Stimulated activated naive CD8-positive, alpha-beta T cell treated with anti-CD3 and anti-CD28 coated beads, Interleukin-15, Interleukin-2, amounts not matched to agents 100 ng/mL and 50 ng/mL, for 24 hours (primary cell): ENCODE results near the gene CNTNAP2.

Experiments
- H3K27ac Mint-ChIP-seq: one replicate; pipeline ENCODE4 v1.8.0; 2021; ENCODE audit warnings: mild to moderate bottlenecking, mixed read lengths
- H3K27me3 Mint-ChIP-seq: one replicate; pipeline ENCODE4 v1.8.0; 2021; ENCODE audit warnings: mixed read lengths
- H3K36me3 Mint-ChIP-seq: one replicate; pipeline ENCODE4 v1.8.0; 2021; ENCODE audit warnings: low read depth, mixed read lengths
- H3K4me1 Mint-ChIP-seq: one replicate; pipeline ENCODE4 v1.8.0; 2021; ENCODE audit warnings: low read depth, mixed read lengths
- H3K4me3 Mint-ChIP-seq: one replicate; pipeline ENCODE4 v1.8.0; 2021; ENCODE audit warnings: mild to moderate bottlenecking, mixed read lengths
- H3K9me3 Mint-ChIP-seq: one replicate; pipeline ENCODE4 v1.8.0; 2021; ENCODE audit warnings: mixed read lengths

CNTNAP2 gene

GRCh38 chr7:147547252-147547897 is 1430.8 kb downstream of the CNTNAP2 start:
- H3K27me3 Mint-ChIP-seq, result no peaks in the 10 kb centered on the region
- no peaks in the 10 kb centered on the region for H3K36me3 Mint-ChIP-seq
- peaks cover 23% of the 10 kb centered on the region for H3K9me3 Mint-ChIP-seq
- H3K27ac Mint-ChIP-seq, result no peak overlapping the region
- no peaks in the 10 kb centered on the region for H3K4me1 Mint-ChIP-seq
- H3K4me3 Mint-ChIP-seq, result no peak overlapping the region

GRCh38 chr7:147556317-147556716 is 1439.7 kb downstream of the CNTNAP2 start:
- Mint-ChIP-seq H3K27ac (no peak overlapping the region), H3K9me3 (peaks cover 13% of the 10 kb centered on the region), H3K36me3 (no peaks in the 10 kb centered on the region), H3K27me3 (no peaks in the 10 kb centered on the region), H3K4me3 (no peak overlapping the region), H3K4me1 (no peaks in the 10 kb centered on the region)

DNA sequence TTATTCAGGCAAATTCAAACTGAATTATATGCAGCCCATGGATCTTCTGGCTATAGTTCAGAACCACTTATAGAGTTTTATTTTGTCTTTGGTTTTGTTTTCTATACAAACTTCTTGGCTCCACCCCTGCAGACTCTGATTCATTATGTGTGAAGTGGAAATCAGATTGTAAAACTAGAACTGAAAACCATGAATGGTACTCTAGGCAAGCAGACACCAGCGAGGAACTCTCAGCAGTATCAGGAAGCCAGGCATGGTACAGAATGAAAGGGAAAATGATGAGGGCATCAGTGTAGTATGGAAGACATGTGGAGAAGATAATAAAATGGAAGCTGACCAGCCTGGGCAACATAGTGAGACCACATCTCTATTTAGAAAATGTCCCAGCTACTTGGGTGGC is 1447.1 kb downstream of the CNTNAP2 start:
- no peaks in the 10 kb centered on the region for H3K36me3 Mint-ChIP-seq
- H3K27me3 Mint-ChIP-seq, result no peaks in the 10 kb centered on the region
- H3K27ac Mint-ChIP-seq, result no peak overlapping the region
- no peaks in the 10 kb centered on the region for H3K4me1 Mint-ChIP-seq
- H3K9me3 Mint-ChIP-seq, result peaks cover 28% of the 10 kb centered on the region
- no peak overlapping the region for H3K4me3 Mint-ChIP-seq

GRCh38 chr7:147564786-147565476 is 1448.3 kb downstream of the CNTNAP2 start:
- H3K9me3 Mint-ChIP-seq, result peaks cover 24% of the 10 kb centered on the region
- H3K4me1 Mint-ChIP-seq, result no peaks in the 10 kb centered on the region
- H3K4me3 Mint-ChIP-seq, result no peak overlapping the region
- no peaks in the 10 kb centered on the region for H3K36me3 Mint-ChIP-seq
- H3K27ac Mint-ChIP-seq, result no peak overlapping the region
- no peaks in the 10 kb centered on the region for H3K27me3 Mint-ChIP-seq

GRCh38 chr7:147567043-147567442 is 1450.4 kb downstream of the CNTNAP2 start:
- Mint-ChIP-seq H3K4me3 (no peak overlapping the region), H3K4me1 (no peaks in the 10 kb centered on the region), H3K36me3 (no peaks in the 10 kb centered on the region), H3K27ac (no peak overlapping the region), H3K27me3 (no peaks in the 10 kb centered on the region), H3K9me3 (peaks cover 26% of the 10 kb centered on the region)

DNA sequence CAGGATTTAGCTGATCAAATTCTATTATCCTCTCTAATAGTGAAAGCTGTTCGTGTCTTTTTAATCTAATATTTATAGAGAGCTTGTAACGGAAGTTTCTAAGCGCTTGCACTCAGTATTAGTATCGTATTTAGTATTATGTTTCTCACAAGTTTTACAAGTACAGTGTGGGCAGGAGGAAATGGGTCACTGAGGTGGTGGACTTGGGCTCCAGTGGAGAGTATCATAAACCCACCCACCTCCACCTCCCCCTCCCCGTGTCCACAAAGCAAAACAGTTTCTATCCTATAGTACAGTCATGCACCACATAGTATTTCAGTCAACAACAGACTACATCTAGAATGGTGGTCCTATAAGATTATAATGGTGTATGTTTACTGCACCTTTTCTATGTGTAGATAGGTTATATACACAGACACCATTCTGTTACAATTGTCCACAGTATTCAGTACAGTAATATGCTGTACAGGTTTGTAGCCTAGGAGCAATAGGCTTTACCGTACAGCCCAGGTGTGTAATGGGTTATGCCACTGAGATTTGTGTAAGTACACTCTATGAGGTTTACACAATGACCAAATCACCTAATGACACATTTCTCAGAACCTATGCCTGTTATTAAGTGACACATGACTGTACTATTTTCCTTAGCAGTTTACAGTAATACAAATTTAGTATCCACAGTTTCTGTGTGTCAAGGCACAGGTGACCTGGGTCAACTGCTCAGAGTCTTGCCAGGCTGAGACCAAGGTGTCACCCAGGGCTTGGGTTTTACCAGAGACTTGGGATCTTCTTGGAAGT is 1452.7 kb downstream of the CNTNAP2 start:
- no peaks in the 10 kb centered on the region for H3K4me1 Mint-ChIP-seq
- H3K27ac Mint-ChIP-seq, result no peak overlapping the region
- peaks cover 23% of the 10 kb centered on the region for H3K9me3 Mint-ChIP-seq
- H3K4me3 Mint-ChIP-seq, result no peak overlapping the region
- no peaks in the 10 kb centered on the region for H3K36me3 Mint-ChIP-seq
- no peaks in the 10 kb centered on the region for H3K27me3 Mint-ChIP-seq

- H3K36me3 Mint-ChIP-seq, result no peaks in the 10 kb centered on the region
- no peaks in the 10 kb centered on the region for H3K4me1 Mint-ChIP-seq
- H3K27ac Mint-ChIP-seq, result no peak overlapping the region
- no peak overlapping the region for H3K4me3 Mint-ChIP-seq
- H3K27me3 Mint-ChIP-seq, result no peaks in the 10 kb centered on the region
- peaks cover 19% of the 10 kb centered on the region for H3K9me3 Mint-ChIP-seq
These were observed 1453.8 kb downstream of the CNTNAP2 start for GRCh38 chr7:147570390-147570789.

DNA sequence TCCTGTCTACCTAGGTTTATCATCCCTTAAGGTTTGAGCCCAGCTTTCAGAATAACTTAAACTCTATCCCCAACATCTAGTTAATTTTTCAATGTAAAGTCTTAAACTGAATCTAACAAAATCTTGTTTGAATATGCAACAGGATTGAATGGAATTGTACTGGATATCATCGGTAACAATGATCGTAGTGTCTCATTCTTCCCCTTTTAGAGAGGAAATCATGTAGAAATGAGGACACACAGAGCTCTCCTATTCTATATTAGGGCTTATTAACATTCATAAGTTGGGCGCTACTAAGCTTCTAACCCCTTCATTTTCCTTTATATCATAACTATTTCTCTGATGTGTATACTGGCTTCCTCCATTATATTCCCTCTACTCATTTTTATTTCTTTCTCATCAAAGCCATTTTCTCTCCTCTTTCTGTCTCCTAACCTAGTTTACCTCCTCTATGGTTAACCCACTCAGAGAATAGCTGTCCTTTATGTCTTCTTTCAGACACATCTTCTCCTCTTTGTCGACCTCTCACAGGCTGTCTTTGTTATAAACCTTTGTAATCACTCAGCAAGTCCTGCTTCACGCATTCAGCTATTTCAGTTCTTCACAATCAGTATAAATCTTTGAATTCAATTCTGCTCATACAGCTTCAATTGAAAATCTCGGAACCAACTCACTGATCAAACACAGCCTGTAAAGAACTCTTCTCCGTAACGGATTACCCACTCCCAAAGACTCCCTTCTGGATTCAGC is 1455.0 kb downstream of the CNTNAP2 start:
- Mint-ChIP-seq H3K4me3 (no peak overlapping the region), H3K27ac (no peak overlapping the region)

GRCh38 chr7:147578196-147578595 is 1461.6 kb downstream of the CNTNAP2 start:
- Mint-ChIP-seq H3K4me1 (no peaks in the 10 kb centered on the region), H3K36me3 (no peaks in the 10 kb centered on the region), H3K9me3 (no peaks in the 10 kb centered on the region), H3K27ac (no peak overlapping the region), H3K27me3 (no peaks in the 10 kb centered on the region), H3K4me3 (no peak overlapping the region)

More for the DNA sequence above, 1455.0 kb downstream of the CNTNAP2 start:
- H3K9me3 Mint-ChIP-seq, result peaks cover 16% of the 10 kb centered on the region
- H3K4me1 Mint-ChIP-seq, result no peaks in the 10 kb centered on the region
- no peaks in the 10 kb centered on the region for H3K36me3 Mint-ChIP-seq
- H3K27me3 Mint-ChIP-seq, result no peaks in the 10 kb centered on the region

- H3K9me3 Mint-ChIP-seq, result no peaks in the 10 kb centered on the region
- no peak overlapping the region for H3K27ac Mint-ChIP-seq
- H3K36me3 Mint-ChIP-seq, result no peaks in the 10 kb centered on the region
- H3K27me3 Mint-ChIP-seq, result no peaks in the 10 kb centered on the region
- no peak overlapping the region for H3K4me3 Mint-ChIP-seq
- no peaks in the 10 kb centered on the region for H3K4me1 Mint-ChIP-seq
These were observed 1462.5 kb downstream of the CNTNAP2 start for GRCh38 chr7:147579148-147579547.

GRCh38 chr7:147584771-147585193 is 1468.2 kb downstream of the CNTNAP2 start:
- no peaks in the 10 kb centered on the region for H3K27me3 Mint-ChIP-seq
- no peak overlapping the region for H3K27ac Mint-ChIP-seq
- H3K4me1 Mint-ChIP-seq, result no peaks in the 10 kb centered on the region
- H3K9me3 Mint-ChIP-seq, result no peaks in the 10 kb centered on the region
- no peak overlapping the region for H3K4me3 Mint-ChIP-seq
- no peaks in the 10 kb centered on the region for H3K36me3 Mint-ChIP-seq

DNA sequence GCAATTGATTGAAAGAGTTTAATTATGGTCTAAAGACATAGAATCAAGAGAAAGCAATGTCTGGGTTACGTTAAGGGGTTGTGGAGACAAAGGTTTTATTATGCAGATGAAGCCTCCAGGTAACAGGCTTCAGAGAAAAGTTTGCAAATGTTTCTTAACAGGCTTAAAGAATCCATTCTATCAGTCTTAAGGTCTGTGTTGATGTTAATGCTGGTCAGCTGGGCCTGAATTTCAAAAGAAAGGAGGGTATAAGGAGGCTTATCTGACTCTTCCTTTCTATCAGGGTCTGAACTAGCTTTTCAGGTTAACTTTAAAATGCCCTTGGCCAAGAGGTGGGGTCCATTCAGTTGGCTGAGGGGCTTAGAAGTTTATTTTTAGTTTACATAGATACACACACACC is 1469.5 kb downstream of the CNTNAP2 start:
- H3K27ac Mint-ChIP-seq, result no peak overlapping the region
- no peaks in the 10 kb centered on the region for H3K27me3 Mint-ChIP-seq
- no peak overlapping the region for H3K4me3 Mint-ChIP-seq
- no peaks in the 10 kb centered on the region for H3K36me3 Mint-ChIP-seq
- no peaks in the 10 kb centered on the region for H3K4me1 Mint-ChIP-seq
- no peaks in the 10 kb centered on the region for H3K9me3 Mint-ChIP-seq

DNA sequence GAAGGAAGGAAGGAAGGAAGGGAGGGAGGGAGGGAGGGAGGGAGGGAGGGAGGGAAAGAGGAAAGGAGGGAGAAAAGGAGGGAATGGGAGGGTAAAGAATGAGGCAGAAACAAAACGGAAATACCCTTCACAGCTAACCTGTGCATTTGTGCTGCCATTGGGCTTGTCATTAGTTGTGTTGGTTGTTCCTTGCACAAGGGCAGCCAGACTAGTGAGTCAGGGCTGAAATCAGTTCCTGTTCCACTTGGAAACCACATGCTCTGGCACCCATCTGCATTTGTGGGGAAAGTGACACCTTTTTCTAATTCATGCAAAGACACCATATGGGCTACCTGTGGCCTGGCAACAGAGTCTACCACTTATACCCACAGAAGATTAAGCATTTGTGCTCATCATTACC is 1469.9 kb downstream of the CNTNAP2 start:
- H3K27me3 Mint-ChIP-seq, result no peaks in the 10 kb centered on the region
- H3K4me1 Mint-ChIP-seq, result no peaks in the 10 kb centered on the region
- peaks cover 3% of the 10 kb centered on the region for H3K9me3 Mint-ChIP-seq
- no peak overlapping the region for H3K27ac Mint-ChIP-seq
- no peaks in the 10 kb centered on the region for H3K36me3 Mint-ChIP-seq
- H3K4me3 Mint-ChIP-seq, result no peak overlapping the region

GRCh38 chr7:147593271-147594057 is 1476.9 kb downstream of the CNTNAP2 start:
- H3K27me3 Mint-ChIP-seq, result no peaks in the 10 kb centered on the region
- H3K4me3 Mint-ChIP-seq, result no peak overlapping the region
- no peak overlapping the region for H3K27ac Mint-ChIP-seq
- H3K4me1 Mint-ChIP-seq, result no peaks in the 10 kb centered on the region
- no peaks in the 10 kb centered on the region for H3K36me3 Mint-ChIP-seq
- peaks cover 27% of the 10 kb centered on the region for H3K9me3 Mint-ChIP-seq
